Measurements from ENCODE around the gene ALX4.

ALX4 gene

GRCh38 chr11:44322243-44322642 lies 12.3 kb upstream of the ALX4 start:
- no peak overlapping the region for H3K9ac ChIP-seq (ENCODE audit: low read depth, low read length)
- no peaks in the 10 kb centered on the region for H3K36me3 ChIP-seq (ENCODE audit: insufficient read depth, low read depth, low read length)
- peaks cover 4% of the 10 kb centered on the region; the same call in 1 of the 2 replicates for H3K4me1 ChIP-seq (ENCODE audit: insufficient read depth, low read length)
- no peak overlapping the region for H3K4me3 ChIP-seq (ENCODE audit: low read length)
- H3K27me3 ChIP-seq (ENCODE audit: insufficient read depth, low read length), result peaks cover 100% of the 10 kb centered on the region
- H3K9me3 ChIP-seq (ENCODE audit: insufficient read depth, low read depth, low read length), result peaks cover 13% of the 10 kb centered on the region; the same call in 1 of the 2 replicates
- H3K27ac ChIP-seq (ENCODE audit: low read length), result no peak overlapping the region

- peaks cover 100% of the 10 kb centered on the region for H3K27me3 ChIP-seq (ENCODE audit: insufficient read depth, low read length)
- no peaks in the 10 kb centered on the region for H3K36me3 ChIP-seq (ENCODE audit: insufficient read depth, low read depth, low read length)
- peaks cover 13% of the 10 kb centered on the region; the same call in 1 of the 2 replicates for H3K9me3 ChIP-seq (ENCODE audit: insufficient read depth, low read depth, low read length)
- no peak overlapping the region for H3K4me3 ChIP-seq (ENCODE audit: low read length)
- peaks cover 4% of the 10 kb centered on the region for H3K4me1 ChIP-seq (ENCODE audit: insufficient read depth, low read length)
- H3K9ac ChIP-seq (ENCODE audit: low read depth, low read length), result no peak overlapping the region
- no peak overlapping the region for H3K27ac ChIP-seq (ENCODE audit: low read length)
These were observed 11.1 kb upstream of the ALX4 start for GRCh38 chr11:44321059-44321458.

GRCh38 chr11:44320289-44320973 lies 10.5 kb upstream of the ALX4 start:
- peak overlapping the region; percentile 57; the same call in 1 of the 2 replicates for H3K4me3 ChIP-seq (ENCODE audit: low read length)

GRCh38 chr11:44319552-44320288 lies 9.8 kb upstream of the ALX4 start:
- Histone ChIP-seq H3K4me1 (ENCODE audit: insufficient read depth, low read length) (peaks cover 4% of the 10 kb centered on the region), H3K9ac (ENCODE audit: low read depth, low read length) (no peak overlapping the region), H3K27ac (ENCODE audit: low read length) (no peak overlapping the region), H3K36me3 (ENCODE audit: insufficient read depth, low read depth, low read length) (no peaks in the 10 kb centered on the region), H3K9me3 (ENCODE audit: insufficient read depth, low read depth, low read length) (peaks cover 13% of the 10 kb centered on the region; the same call in 1 of the 2 replicates), H3K27me3 (ENCODE audit: insufficient read depth, low read length) (peaks cover 100% of the 10 kb centered on the region), H3K4me3 (ENCODE audit: low read length) (peak overlapping the region; percentile 57; the same call in 1 of the 2 replicates)

More at GRCh38 chr11:44320289-44320973, 10.5 kb upstream of the ALX4 start:
- H3K9ac ChIP-seq (ENCODE audit: low read depth, low read length), result no peak overlapping the region
- peaks cover 13% of the 10 kb centered on the region; the same call in 1 of the 2 replicates for H3K9me3 ChIP-seq (ENCODE audit: insufficient read depth, low read depth, low read length)
- peaks cover 4% of the 10 kb centered on the region for H3K4me1 ChIP-seq (ENCODE audit: insufficient read depth, low read length)
- peaks cover 100% of the 10 kb centered on the region for H3K27me3 ChIP-seq (ENCODE audit: insufficient read depth, low read length)
- no peaks in the 10 kb centered on the region for H3K36me3 ChIP-seq (ENCODE audit: insufficient read depth, low read depth, low read length)
- no peak overlapping the region for H3K27ac ChIP-seq (ENCODE audit: low read length)

DNA sequence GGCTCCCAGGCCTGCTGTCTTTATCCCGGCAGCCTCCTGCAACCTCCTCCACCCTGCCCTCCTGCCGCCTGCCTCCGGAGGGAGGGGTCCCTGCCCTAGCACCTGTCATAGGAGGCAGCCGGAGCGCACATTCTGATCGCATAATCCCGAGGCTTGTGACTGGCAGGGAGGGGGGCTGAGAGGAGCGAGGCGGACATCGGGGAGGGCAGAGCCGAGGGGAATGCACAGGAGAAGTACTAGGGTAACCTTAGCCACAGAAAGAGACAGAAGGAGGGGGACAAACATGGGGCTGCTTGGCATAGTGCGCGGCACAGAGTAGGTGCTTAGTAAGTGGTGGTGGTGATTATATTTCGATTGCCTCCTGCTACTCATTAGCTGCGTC lies 9.2 kb upstream of the ALX4 start:
- Histone ChIP-seq H3K27me3 (ENCODE audit: insufficient read depth, low read length) (peaks cover 100% of the 10 kb centered on the region), H3K36me3 (ENCODE audit: insufficient read depth, low read depth, low read length) (no peaks in the 10 kb centered on the region)

GRCh38 chr11:44318369-44318768 lies 8.4 kb upstream of the ALX4 start:
- Histone ChIP-seq H3K27me3 (ENCODE audit: insufficient read depth, low read length) (peaks cover 100% of the 10 kb centered on the region), H3K9ac (ENCODE audit: low read depth, low read length) (no peak overlapping the region), H3K4me3 (ENCODE audit: low read length) (no peak overlapping the region), H3K27ac (ENCODE audit: low read length) (no peak overlapping the region), H3K36me3 (ENCODE audit: insufficient read depth, low read depth, low read length) (no peaks in the 10 kb centered on the region), H3K4me1 (ENCODE audit: insufficient read depth, low read length) (peaks cover 4% of the 10 kb centered on the region), H3K9me3 (ENCODE audit: insufficient read depth, low read depth, low read length) (peaks cover 20% of the 10 kb centered on the region; the same call in 1 of the 2 replicates)

More for the DNA sequence above, 9.2 kb upstream of the ALX4 start:
- H3K27ac ChIP-seq (ENCODE audit: low read length), result no peak overlapping the region
- H3K4me1 ChIP-seq (ENCODE audit: insufficient read depth, low read length), result peaks cover 4% of the 10 kb centered on the region
- H3K4me3 ChIP-seq (ENCODE audit: low read length), result peak overlapping the region; percentile 57; the same call in 1 of the 2 replicates
- no peak overlapping the region for H3K9ac ChIP-seq (ENCODE audit: low read depth, low read length)
- peaks cover 16% of the 10 kb centered on the region; the same call in 1 of the 2 replicates for H3K9me3 ChIP-seq (ENCODE audit: insufficient read depth, low read depth, low read length)

- Histone ChIP-seq H3K4me3 (ENCODE audit: low read length) (peak overlapping the region; percentile 55; the same call in 1 of the 2 replicates), H3K9me3 (ENCODE audit: insufficient read depth, low read depth, low read length) (peaks cover 20% of the 10 kb centered on the region; the same call in 1 of the 2 replicates), H3K27me3 (ENCODE audit: insufficient read depth, low read length) (peaks cover 100% of the 10 kb centered on the region), H3K36me3 (ENCODE audit: insufficient read depth, low read depth, low read length) (no peaks in the 10 kb centered on the region), H3K9ac (ENCODE audit: low read depth, low read length) (no peak overlapping the region), H3K27ac (ENCODE audit: low read length) (no peak overlapping the region), H3K4me1 (ENCODE audit: insufficient read depth, low read length) (peaks cover 4% of the 10 kb centered on the region)
These were observed 6.8 kb upstream of the ALX4 start for GRCh38 chr11:44316659-44317240.

GRCh38 chr11:44315947-44316658 lies 6.2 kb upstream of the ALX4 start:
- H3K4me3 ChIP-seq (ENCODE audit: low read length), result peak overlapping the region; percentile 55; the same call in 1 of the 2 replicates

DNA sequence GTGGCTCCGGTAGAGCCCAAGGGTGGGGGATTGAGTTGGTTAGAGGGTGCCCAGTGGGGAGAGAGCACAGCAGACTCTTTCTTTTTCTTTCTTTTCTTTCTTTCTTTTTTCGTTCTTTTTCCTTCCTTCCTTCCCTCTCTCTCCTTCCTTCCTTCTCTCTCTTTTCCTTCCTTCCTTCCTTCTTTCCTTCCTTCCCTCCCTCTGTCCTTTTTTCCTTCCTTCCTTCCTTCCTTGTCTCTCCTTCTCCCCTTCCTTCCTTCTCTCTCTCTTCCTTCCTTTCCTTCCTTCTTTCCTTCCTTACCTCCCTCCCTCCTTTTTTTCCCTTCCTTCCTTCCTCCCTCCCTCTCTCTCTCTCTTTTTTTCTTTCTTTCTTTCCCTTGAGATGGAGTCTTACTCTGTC lies 4.8 kb upstream of the ALX4 start:
- H3K4me1 ChIP-seq (ENCODE audit: insufficient read depth, low read length), result no peaks in the 10 kb centered on the region; the same call in 1 of the 2 replicates
- H3K9ac ChIP-seq (ENCODE audit: low read depth, low read length), result no peak overlapping the region
- peaks cover 100% of the 10 kb centered on the region for H3K27me3 ChIP-seq (ENCODE audit: insufficient read depth, low read length)

More at GRCh38 chr11:44315947-44316658, 6.2 kb upstream of the ALX4 start:
- peaks cover 100% of the 10 kb centered on the region for H3K27me3 ChIP-seq (ENCODE audit: insufficient read depth, low read length)
- H3K9me3 ChIP-seq (ENCODE audit: insufficient read depth, low read depth, low read length), result peaks cover 20% of the 10 kb centered on the region; the same call in 1 of the 2 replicates
- no peaks in the 10 kb centered on the region for H3K36me3 ChIP-seq (ENCODE audit: insufficient read depth, low read depth, low read length)
- no peak overlapping the region for H3K9ac ChIP-seq (ENCODE audit: low read depth, low read length)
- H3K4me1 ChIP-seq (ENCODE audit: insufficient read depth, low read length), result peaks cover 4% of the 10 kb centered on the region
- H3K27ac ChIP-seq (ENCODE audit: low read length), result no peak overlapping the region

GRCh38 chr11:44313761-44314489 lies 4.0 kb upstream of the ALX4 start:
- peaks cover 100% of the 10 kb centered on the region for H3K27me3 ChIP-seq (ENCODE audit: insufficient read depth, low read length)
- peaks cover 11% of the 10 kb centered on the region; the same call in 1 of the 2 replicates for H3K9me3 ChIP-seq (ENCODE audit: insufficient read depth, low read depth, low read length)
- H3K4me1 ChIP-seq (ENCODE audit: insufficient read depth, low read length), result no peaks in the 10 kb centered on the region; the same call in 1 of the 2 replicates
- no peaks in the 10 kb centered on the region for H3K36me3 ChIP-seq (ENCODE audit: insufficient read depth, low read depth, low read length)
- H3K27ac ChIP-seq (ENCODE audit: low read length), result no peak overlapping the region
- H3K4me3 ChIP-seq (ENCODE audit: low read length), result no peak overlapping the region
- no peak overlapping the region for H3K9ac ChIP-seq (ENCODE audit: low read depth, low read length)

More for the DNA sequence above, 4.8 kb upstream of the ALX4 start:
- peaks cover 11% of the 10 kb centered on the region; the same call in 1 of the 2 replicates for H3K9me3 ChIP-seq (ENCODE audit: insufficient read depth, low read depth, low read length)
- no peak overlapping the region for H3K4me3 ChIP-seq (ENCODE audit: low read length)
- H3K27ac ChIP-seq (ENCODE audit: low read length), result no peak overlapping the region
- H3K36me3 ChIP-seq (ENCODE audit: insufficient read depth, low read depth, low read length), result no peaks in the 10 kb centered on the region

Measured in iPS-20b (cell line).